Endothelial cell of umbilical vein (primary cell): ENCODE data around the gene FGD5. TPM values are rescaled to one million over a fixed set of nuclear protein-coding genes. Genes with fewer than 3 reads are reported as not detected.

Experiments
- BruUV-seq: library from RNA; stranded (reverse); fragments of 400-500 nt; replicated peaks from 2 replicates; lab custom pipeline; 2021; lab: Mats Ljungman, UMichigan
- CTCF ChIA-PET: fragments of 300-600, 350-600 bp; sonication (Branson Sonifier 250); formaldehyde crosslinking; loops from one replicate; lab custom pipeline; 2021; ENCODE audit warnings: antibody characterized with exemption, inconsistent platforms; lab: Charles Lee
- POLR2A ChIA-PET: fragments of 300-600, 350-600 bp; sonication (Branson Sonifier 250); formaldehyde crosslinking; loops from one replicate; lab custom pipeline; 2021; ENCODE audit warnings: antibody characterized with exemption, inconsistent platforms; lab: Charles Lee
- DNase-seq: peaks from one replicate; pipeline ENCODE4 v3.0.0-alpha.2; 2011; ENCODE audit warnings: low read depth, low spot score
- FAIRE-seq: peaks from 2 replicates; lab custom pipeline; 2011; peaks lifted over from hg19 to GRCh38; lab: Jason Lieb, UNC
- H2AFZ ChIP-seq: 2 replicates; pipeline ENCODE4 v1.6.0; 2012; ENCODE audit warnings: low read depth, low read length, control low read depth, inconsistent platforms
- H3K27ac ChIP-seq: 2 replicates; pipeline ENCODE4 v1.5.1; 2011; ENCODE audit warnings: low read depth, mild to moderate bottlenecking, control low read depth, low read length, moderate library complexity; ENCODE audit not compliant: insufficient read depth
- H3K27me3 ChIP-seq, 2 experiments: 2 replicates each; pipeline versions ENCODE4 v1.6.0 to v1.6.1; 2011; ENCODE audit warnings: low read length in 2 of 2, mixed read lengths in 1 of 2; ENCODE audit not compliant: control insufficient read depth in 2 of 2, insufficient read depth in 2 of 2
- H3K36me3 ChIP-seq, 2 experiments: 2 replicates in 1 of 2; 3 replicates in 1 of 2; pipeline ENCODE4 v1.5.1; 2011; ENCODE audit warnings: low read length in 2 of 2, mild to moderate bottlenecking in 1 of 2, moderate library complexity in 1 of 2; ENCODE audit not compliant: control insufficient read depth in 2 of 2, insufficient read depth in 2 of 2; ENCODE audit errors: extremely low read depth in 1 of 2
- H3K4me1 ChIP-seq: 3 replicates; pipeline ENCODE4 v1.5.1; 2011; ENCODE audit warnings: mild to moderate bottlenecking, low read length; ENCODE audit not compliant: control insufficient read depth, insufficient read depth; ENCODE audit errors: extremely low read depth
- H3K4me2 ChIP-seq: 2 replicates; pipeline ENCODE4 v1.6.1; 2011; ENCODE audit warnings: low read length, control low read depth, mixed read lengths; ENCODE audit not compliant: insufficient read depth
- H3K4me3 ChIP-seq, 3 experiments: fragments of 200-600 bp in 1 of 3; sonication (generic), shearing (Covaris generic) in 1 of 3; replicated peaks in 1 of 3; 2 replicates each; pipeline ENCODE4 v1.5.1; 2011 to 2016; ENCODE audit warnings: control low read depth in 3 of 3, low read length in 3 of 3, mild to moderate bottlenecking in 2 of 3, inconsistent platforms in 1 of 3, low read depth in 1 of 3, moderate library complexity in 1 of 3; ENCODE audit not compliant: insufficient read depth in 1 of 3
- H3K79me2 ChIP-seq: 2 replicates; pipeline ENCODE4 v1.6.0; 2012; ENCODE audit warnings: low read length, inconsistent platforms; ENCODE audit not compliant: control insufficient read depth, insufficient read depth
- H3K9ac ChIP-seq: replicated peaks from 2 replicates; pipeline ENCODE3; 2011; ENCODE audit warnings: low read length, control low read depth; ENCODE audit not compliant: insufficient read depth; ENCODE audit errors: extremely low read depth
- H3K9me1 ChIP-seq: replicated peaks from 3 replicates; pipeline ENCODE4 v1.6.0; 2011; ENCODE audit warnings: mild to moderate bottlenecking, low read length; ENCODE audit not compliant: control insufficient read depth, insufficient read depth; ENCODE audit errors: extremely low read depth
- H3K9me3 ChIP-seq: replicated peaks from 2 replicates; pipeline ENCODE4 v1.5.1; 2012; ENCODE audit warnings: low read length, inconsistent platforms; ENCODE audit not compliant: control insufficient read depth, insufficient read depth
- H4K20me1 ChIP-seq: replicated peaks from 2 replicates; pipeline ENCODE3; 2011; ENCODE audit warnings: mild to moderate bottlenecking, low read length; ENCODE audit not compliant: control insufficient read depth, insufficient read depth; ENCODE audit errors: extremely low read depth
- EZH2 ChIP-seq: IDR thresholded peaks from 2 replicates; pipeline ENCODE4 v1.6.1; 2012; ENCODE audit warnings: borderline replicate concordance, low read depth, mild to moderate bottlenecking, moderate library complexity, low read length, inconsistent platforms; ENCODE audit not compliant: severe bottlenecking
- FOS ChIP-seq: IDR thresholded peaks from 2 replicates; pipeline ENCODE4 v1.6.1; 2011; ENCODE audit warnings: mild to moderate bottlenecking, low read length, moderate library complexity, borderline replicate concordance; ENCODE audit not compliant: insufficient read depth
- JUN ChIP-seq: IDR thresholded peaks from 2 replicates; pipeline ENCODE4 v1.6.1; 2011; ENCODE audit warnings: borderline replicate concordance, low read depth; ENCODE audit not compliant: insufficient read length, insufficient read depth
- MYC ChIP-seq: IDR thresholded peaks from one replicate; pipeline ENCODE4 v1.6.1; 2011; ENCODE audit warnings: mild to moderate bottlenecking, low read depth, low read length
- POLR2A ChIP-seq: IDR thresholded peaks from 2 replicates; pipeline ENCODE4 v1.6.1; 2012; ENCODE audit warnings: low read depth, mild to moderate bottlenecking, control low read depth, low read length
- POLR2AphosphoS5 ChIP-seq: IDR thresholded peaks from 2 replicates; pipeline ENCODE4 v1.6.1; 2012; ENCODE audit warnings: low read depth, mild to moderate bottlenecking, control low read depth, low read length, moderate library complexity; ENCODE audit not compliant: insufficient read depth
- dilution Hi-C: fragments of 300-500 bp; cut with MboI; formaldehyde crosslinking; loops from one replicate; pipeline ENCODE4 v1.15.0; 2019; ENCODE audit warnings: low sequenced_read_pairs; ENCODE audit not compliant: extremely low pct_ligation_motif_present
- intact Hi-C: fragments of 100-400 bp; cut with micrococcal nuclease; formaldehyde crosslinking; loops from one replicate; pipeline ENCODE4 v1.10.0; 2022
- polyA plus RNA-seq, 4 experiments: library from polyadenylated mRNA; depleted of rRNA in 3 of 4; stranded (reverse) in 3 of 4; unstranded in 1 of 4; fragments of >200 nt; gene quantifications; 2 replicates each; pipeline versions ENCODE4 v1.2.1 to v1.2.3, GENCODE V29; 2011 to 2012; ENCODE audit warnings: missing spikeins in 1 of 4
- total RNA-seq: library from RNA; stranded (reverse); gene quantifications from 2 replicates; pipeline ENCODE4 v1.2.3, GENCODE V29; 2021
- TF ChIP-seq, protein P1 (sequence below), 2 donors: IDR thresholded peaks; 1 replicate in 1 of 2; 2 replicates in 1 of 2; pipeline ENCODE4 v1.5.1; 2011; ENCODE audit warnings: low read length in 2 of 2, mild to moderate bottlenecking in 2 of 2, moderate library complexity in 2 of 2, control low read depth in 1 of 2, inconsistent platforms in 1 of 2, low read depth in 1 of 2; ENCODE audit not compliant: insufficient read depth in 1 of 2; ENCODE audit errors: extremely low read depth in 1 of 2
- TF ChIP-seq, protein P2 (sequence below): IDR thresholded peaks from 2 replicates; pipeline ENCODE4 v1.6.1; 2011; ENCODE audit not compliant: insufficient read depth, insufficient read length

FGD5 gene
- total and polyA plus RNA-seq, 2 donors (not counting 3 experiments of a cell fraction or from before 2014, with no cell fraction given) = 49.6 to 134 TPM

DNA sequence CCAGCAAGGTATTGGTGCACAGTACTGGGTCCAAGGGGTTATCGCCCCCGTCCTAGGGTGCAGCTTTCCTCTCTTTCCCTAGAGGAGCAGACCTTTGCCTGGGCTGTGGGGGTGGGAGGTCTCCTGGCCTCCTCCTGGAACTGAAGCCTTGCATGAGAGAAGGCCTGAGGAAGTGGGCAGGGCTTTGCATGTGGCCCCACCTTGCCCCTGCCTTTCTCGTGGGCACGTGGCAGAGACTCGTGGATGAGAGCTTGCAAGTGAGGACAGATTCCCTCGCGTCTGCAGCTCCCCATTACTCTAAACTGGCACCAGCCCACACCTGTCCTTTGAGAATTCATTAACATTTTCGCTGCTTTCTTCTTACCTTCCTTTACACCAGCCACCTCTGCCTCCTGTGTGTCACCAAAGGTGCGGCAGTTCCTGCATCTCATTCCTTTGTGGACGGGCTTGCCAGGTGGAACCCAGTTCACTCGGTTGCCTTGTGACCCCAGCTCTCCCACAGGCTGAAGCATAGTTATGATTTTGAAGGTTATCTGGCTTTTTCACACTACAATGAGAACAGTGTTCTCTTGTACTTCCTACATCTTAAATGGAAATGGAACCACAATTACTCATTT is 87.7 kb downstream of the FGD5 start:
- POLR2A ChIA-PET = no interaction called here
- dilution Hi-C loops = no loop called here
- H3K9me3 ChIP-seq = no peaks in the 10 kb centered on the region
- no peaks in the 10 kb centered on the region for H3K4me1 ChIP-seq
- DNase-seq (no peak), FAIRE-seq (no peak)
- no peak overlapping the region for H3K4me2 ChIP-seq
- no TSS peak for BruUV-seq
- no peak overlapping the region for H2AFZ ChIP-seq
- H4K20me1 ChIP-seq = no peaks in the 10 kb centered on the region
- H3K27me3 ChIP-seq = no peaks in the 10 kb centered on the region
- H3K36me3 ChIP-seq = peaks cover 4 to 53% of the 10 kb centered on the region in 2 experiments
- CTCF ChIA-PET = interaction anchor here (1.2 kb wide), 1 partner anchor 83 kb away, joined by 3 read pairs; no protein-coding TSS in a partner anchor
- TF ChIP-seq, protein P1, sequence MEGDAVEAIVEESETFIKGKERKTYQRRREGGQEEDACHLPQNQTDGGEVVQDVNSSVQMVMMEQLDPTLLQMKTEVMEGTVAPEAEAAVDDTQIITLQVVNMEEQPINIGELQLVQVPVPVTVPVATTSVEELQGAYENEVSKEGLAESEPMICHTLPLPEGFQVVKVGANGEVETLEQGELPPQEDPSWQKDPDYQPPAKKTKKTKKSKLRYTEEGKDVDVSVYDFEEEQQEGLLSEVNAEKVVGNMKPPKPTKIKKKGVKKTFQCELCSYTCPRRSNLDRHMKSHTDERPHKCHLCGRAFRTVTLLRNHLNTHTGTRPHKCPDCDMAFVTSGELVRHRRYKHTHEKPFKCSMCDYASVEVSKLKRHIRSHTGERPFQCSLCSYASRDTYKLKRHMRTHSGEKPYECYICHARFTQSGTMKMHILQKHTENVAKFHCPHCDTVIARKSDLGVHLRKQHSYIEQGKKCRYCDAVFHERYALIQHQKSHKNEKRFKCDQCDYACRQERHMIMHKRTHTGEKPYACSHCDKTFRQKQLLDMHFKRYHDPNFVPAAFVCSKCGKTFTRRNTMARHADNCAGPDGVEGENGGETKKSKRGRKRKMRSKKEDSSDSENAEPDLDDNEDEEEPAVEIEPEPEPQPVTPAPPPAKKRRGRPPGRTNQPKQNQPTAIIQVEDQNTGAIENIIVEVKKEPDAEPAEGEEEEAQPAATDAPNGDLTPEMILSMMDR (IDR thresholded peaks at IDR 0.05; ENCODE audit: extremely low read depth in 1 of 2, insufficient read depth in 1 of 2, low read depth in 1 of 2, low read length in 2 of 2) = no peak
- TF ChIP-seq EZH2 (no peak), JUN (no peak), FOS (no peak), MYC (no peak), POLR2AphosphoS5 (no peak), POLR2A (no peak)
- TF ChIP-seq, protein P2, sequence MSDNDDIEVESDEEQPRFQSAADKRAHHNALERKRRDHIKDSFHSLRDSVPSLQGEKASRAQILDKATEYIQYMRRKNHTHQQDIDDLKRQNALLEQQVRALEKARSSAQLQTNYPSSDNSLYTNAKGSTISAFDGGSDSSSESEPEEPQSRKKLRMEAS = no peak
- no peak overlapping the region for H3K27ac ChIP-seq
- H3K79me2 ChIP-seq = no peaks in the 10 kb centered on the region
- H3K9me1 ChIP-seq = no peaks in the 10 kb centered on the region
- intact Hi-C loops = no loop called here
- H3K4me3 ChIP-seq = no peak overlapping the region
- no peak overlapping the region for H3K9ac ChIP-seq
